Endothelial cell of umbilical vein (primary cell): ENCODE results near the gene CCM2. TPM values are rescaled to one million over a fixed set of nuclear protein-coding genes. Genes with fewer than 3 reads are reported as not detected.

Experiments
- Bru-seq: library from RNA; stranded (reverse); fragments of 400-500 nt; gene quantifications from one replicate; lab custom pipeline; 2021; lab: Mats Ljungman, UMichigan
- BruChase-seq, 2 experiments: library from RNA; stranded (reverse); fragments of 400-500 nt; gene quantifications; one replicate each; lab custom pipeline; 2021; lab: Mats Ljungman, UMichigan
- BruUV-seq: library from RNA; stranded (reverse); fragments of 400-500 nt; replicated peaks from 2 replicates; lab custom pipeline; 2021; lab: Mats Ljungman, UMichigan
- CTCF ChIA-PET: fragments of 300-600, 350-600 bp; sonication (Branson Sonifier 250); formaldehyde crosslinking; loops from one replicate; lab custom pipeline; 2021; ENCODE audit warnings: antibody characterized with exemption, inconsistent platforms; lab: Charles Lee
- POLR2A ChIA-PET: fragments of 300-600, 350-600 bp; sonication (Branson Sonifier 250); formaldehyde crosslinking; loops from one replicate; lab custom pipeline; 2021; ENCODE audit warnings: antibody characterized with exemption, inconsistent platforms; lab: Charles Lee
- DNase-seq: peaks from one replicate; pipeline ENCODE4 v3.0.0-alpha.2; 2011; ENCODE audit warnings: low read depth, low spot score
- FAIRE-seq: peaks from 2 replicates; lab custom pipeline; 2011; peaks lifted over from hg19 to GRCh38; lab: Jason Lieb, UNC
- H2AFZ ChIP-seq: 2 replicates; pipeline ENCODE4 v1.6.0; 2012; ENCODE audit warnings: low read depth, low read length, control low read depth, inconsistent platforms
- H3K27ac ChIP-seq: 2 replicates; pipeline ENCODE4 v1.5.1; 2011; ENCODE audit warnings: low read depth, mild to moderate bottlenecking, control low read depth, low read length, moderate library complexity; ENCODE audit not compliant: insufficient read depth
- H3K27me3 ChIP-seq, 2 experiments: 2 replicates each; pipeline versions ENCODE4 v1.6.0 to v1.6.1; 2011; ENCODE audit warnings: low read length in 2 of 2, mixed read lengths in 1 of 2; ENCODE audit not compliant: control insufficient read depth in 2 of 2, insufficient read depth in 2 of 2
- H3K36me3 ChIP-seq, 2 experiments: 2 replicates in 1 of 2; 3 replicates in 1 of 2; pipeline ENCODE4 v1.5.1; 2011; ENCODE audit warnings: low read length in 2 of 2, mild to moderate bottlenecking in 1 of 2, moderate library complexity in 1 of 2; ENCODE audit not compliant: control insufficient read depth in 2 of 2, insufficient read depth in 2 of 2; ENCODE audit errors: extremely low read depth in 1 of 2
- H3K4me1 ChIP-seq: 3 replicates; pipeline ENCODE4 v1.5.1; 2011; ENCODE audit warnings: mild to moderate bottlenecking, low read length; ENCODE audit not compliant: control insufficient read depth, insufficient read depth; ENCODE audit errors: extremely low read depth
- H3K4me2 ChIP-seq: 2 replicates; pipeline ENCODE4 v1.6.1; 2011; ENCODE audit warnings: low read length, control low read depth, mixed read lengths; ENCODE audit not compliant: insufficient read depth
- H3K4me3 ChIP-seq, 3 experiments: fragments of 200-600 bp in 1 of 3; sonication (generic), shearing (Covaris generic) in 1 of 3; replicated peaks in 1 of 3; 2 replicates each; pipeline ENCODE4 v1.5.1; 2011 to 2016; ENCODE audit warnings: control low read depth in 3 of 3, low read length in 3 of 3, mild to moderate bottlenecking in 2 of 3, inconsistent platforms in 1 of 3, low read depth in 1 of 3, moderate library complexity in 1 of 3; ENCODE audit not compliant: insufficient read depth in 1 of 3
- H3K79me2 ChIP-seq: 2 replicates; pipeline ENCODE4 v1.6.0; 2012; ENCODE audit warnings: low read length, inconsistent platforms; ENCODE audit not compliant: control insufficient read depth, insufficient read depth
- H3K9ac ChIP-seq: replicated peaks from 2 replicates; pipeline ENCODE3; 2011; ENCODE audit warnings: low read length, control low read depth; ENCODE audit not compliant: insufficient read depth; ENCODE audit errors: extremely low read depth
- H3K9me1 ChIP-seq: replicated peaks from 3 replicates; pipeline ENCODE4 v1.6.0; 2011; ENCODE audit warnings: mild to moderate bottlenecking, low read length; ENCODE audit not compliant: control insufficient read depth, insufficient read depth; ENCODE audit errors: extremely low read depth
- H3K9me3 ChIP-seq: replicated peaks from 2 replicates; pipeline ENCODE4 v1.5.1; 2012; ENCODE audit warnings: low read length, inconsistent platforms; ENCODE audit not compliant: control insufficient read depth, insufficient read depth
- H4K20me1 ChIP-seq: replicated peaks from 2 replicates; pipeline ENCODE3; 2011; ENCODE audit warnings: mild to moderate bottlenecking, low read length; ENCODE audit not compliant: control insufficient read depth, insufficient read depth; ENCODE audit errors: extremely low read depth
- MAX ChIP-seq: IDR thresholded peaks from 2 replicates; pipeline ENCODE4 v1.6.1; 2011; ENCODE audit not compliant: insufficient read depth, insufficient read length
- POLR2A ChIP-seq: IDR thresholded peaks from 2 replicates; pipeline ENCODE4 v1.6.1; 2012; ENCODE audit warnings: low read depth, mild to moderate bottlenecking, control low read depth, low read length
- dilution Hi-C: fragments of 300-500 bp; cut with MboI; formaldehyde crosslinking; loops from one replicate; pipeline ENCODE4 v1.15.0; 2019; ENCODE audit warnings: low sequenced_read_pairs; ENCODE audit not compliant: extremely low pct_ligation_motif_present
- intact Hi-C: fragments of 100-400 bp; cut with micrococcal nuclease; formaldehyde crosslinking; loops from one replicate; pipeline ENCODE4 v1.10.0; 2022
- long read RNA-seq: library from polyadenylated mRNA; stranded (forward); transcript quantifications from one replicate; pipeline ENCODE4 v2.0.0, GENCODE V29; 2021
- polyA minus RNA-seq, 3 experiments: library from RNA; depleted of rRNA, polyadenylated mRNA; stranded (reverse); fragments of >200 nt; gene quantifications; 1 replicate in 1 of 3; 2 replicates in 2 of 3; pipeline ENCODE4 v1.2.3, GENCODE V29; 2011
- polyA plus RNA-seq, 4 experiments: library from polyadenylated mRNA; depleted of rRNA in 3 of 4; stranded (reverse) in 3 of 4; unstranded in 1 of 4; fragments of >200 nt; gene quantifications; 2 replicates each; pipeline versions ENCODE4 v1.2.1 to v1.2.3, GENCODE V29; 2011 to 2012; ENCODE audit warnings: missing spikeins in 1 of 4
- total RNA-seq: library from RNA; stranded (reverse); gene quantifications from 2 replicates; pipeline ENCODE4 v1.2.3, GENCODE V29; 2021

CCM2 gene
- 57.4 and 66.1 TPM in 2 replicates for total RNA-seq
- 70.4 and 82.1 TPM in 2 replicates for polyA plus RNA-seq
- 60.9 and 68.3 TPM in 2 replicates for polyA plus RNA-seq (2011; cell fraction: cytosol; rRNA removed)
- 52.5 and 60.0 TPM in 2 replicates for polyA plus RNA-seq (2011; cell fraction: nucleus; rRNA removed)
- polyA plus RNA-seq (2012) = 41.7 and 45.2 TPM in 2 replicates
- polyA minus RNA-seq = 40.4 and 49.1 TPM in 2 replicates
- polyA minus RNA-seq (2011; cell fraction: cytosol; rRNA and poly(A)+ RNA removed) = 13.0 TPM
- polyA minus RNA-seq (2011; cell fraction: nucleus; rRNA and poly(A)+ RNA removed) = 18.2 and 20.2 TPM in 2 replicates
- percentile 84 among the genes with signal in this experiment for Bru-seq, nascent RNA
- percentile 82 among the genes with signal in this experiment for BruChase-seq, experiment 1, labeled RNA remaining after a 6-hour chase
- BruChase-seq, experiment 2, labeled RNA remaining after a 2-hour chase = percentile 89 among the genes with signal in this experiment
- long read RNA-seq, transcript CCM2-201 (10 exons, 1,894 nt) = major isoform, 147 of 269 reads
- long read RNA-seq, transcript CCM2-203 (10 exons, 1,983 nt) = minor isoform, 5 of 269 reads
- long read RNA-seq, transcript CCM2-218 (9 exons, 1,719 nt) = minor isoform, 52 of 269 reads
- long read RNA-seq, transcript CCM2-219 (8 exons, 1,620 nt) = minor isoform, 9 of 269 reads
- long read RNA-seq, partial matches to known transcripts = 20 of 269 reads
- long read RNA-seq, other reads (novel, unspliced or antisense) = 31 of 269 reads

- H3K9ac ChIP-seq = peak within 1 kb of the TSS; percentile 96
- H3K4me2 ChIP-seq = peak within 1 kb of the TSS; percentile 96
- ChIA-PET CTCF (interaction anchor here (0.6 to 9.8 kb wide), 18 partner anchors 10 to 136 kb away, joined by 3 to 127 read pairs (median 6); partner anchors contain the start of genes PURB and TBRG4), POLR2A (interaction anchor here (0.7 to 2.2 kb wide), 7 partner anchors 9 to 119 kb away, joined by 3 to 14 read pairs (median 3); partner anchors contain the start of gene PURB)
- H3K36me3 ChIP-seq = no peaks in the 10 kb centered on the region
- DNase-seq (peak; percentile 49), FAIRE-seq (peak; percentile 52)
- no peaks in the 10 kb centered on the region for H3K9me3 ChIP-seq
- H3K9me1 ChIP-seq = no peaks in the 10 kb centered on the region
- peak within 1 kb of the TSS; percentile 79 for H3K27ac ChIP-seq
- TF ChIP-seq MAX (no peak), POLR2A (peak; percentile 25)
- peaks cover 36% of the 10 kb centered on the region for H3K79me2 ChIP-seq
- H3K4me3 ChIP-seq = peak within 1 kb of the TSS; percentile 57 to 97 (median 96)
- dilution Hi-C loops = no loop called here
- no peaks in the 10 kb centered on the region for H3K27me3 ChIP-seq
- H2AFZ ChIP-seq = peak within 1 kb of the TSS; percentile 99
- no TSS peak for BruUV-seq
- H4K20me1 ChIP-seq = no peaks in the 10 kb centered on the region
- intact Hi-C loops = loop anchor here (1.0 to 5.0 kb wide), 3 partner anchors 42 to 152 kb away; partner anchors contain the start of genes H2AZ2 and TBRG4
- peaks cover 22% of the 10 kb centered on the region for H3K4me1 ChIP-seq
These were observed at the start of gene CCM2 for GRCh38 chr7:45000093-45001032. CCM2 (plus strand) TSS chr7:45000201; CDS start chr7:45000334, 133 bp downstream.
